HG03432 (cell line): ENCODE measurements around the gene CIDEC.
"Not testable (repeated sequence)": the region's sequence is repeated elsewhere in the genome, so short reads cannot be mapped to it uniquely, and the experiment has no call there.

Source experiments
- ATAC-seq: cut with Tn5 transposase; IDR thresholded peaks from one replicate; pipeline ENCODE4 v1.9.1; 2021; ENCODE audit warnings: mild to moderate bottlenecking, moderate library complexity; ENCODE audit not compliant: unreplicated experiment

CIDEC gene

DNA sequence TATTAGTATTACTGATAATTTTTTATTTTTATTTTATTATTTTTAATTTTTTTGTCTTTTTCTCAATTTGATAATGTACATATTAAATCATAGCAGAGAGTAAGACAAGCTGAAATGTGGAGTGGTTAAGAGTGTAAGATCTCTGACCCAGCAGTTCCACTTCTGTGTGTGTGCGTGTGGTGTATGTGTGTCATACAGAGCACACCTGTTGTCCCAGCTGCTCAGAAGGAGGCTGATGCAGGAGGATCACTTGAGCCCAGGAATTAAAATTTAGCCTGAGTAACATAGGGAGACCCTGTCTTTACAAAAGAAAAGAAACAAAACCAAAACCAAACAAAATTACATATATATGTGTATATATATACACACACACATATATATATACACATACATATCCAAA lies 1.4 kb upstream of the CIDEC start:
- ATAC-seq = no peak

DNA sequence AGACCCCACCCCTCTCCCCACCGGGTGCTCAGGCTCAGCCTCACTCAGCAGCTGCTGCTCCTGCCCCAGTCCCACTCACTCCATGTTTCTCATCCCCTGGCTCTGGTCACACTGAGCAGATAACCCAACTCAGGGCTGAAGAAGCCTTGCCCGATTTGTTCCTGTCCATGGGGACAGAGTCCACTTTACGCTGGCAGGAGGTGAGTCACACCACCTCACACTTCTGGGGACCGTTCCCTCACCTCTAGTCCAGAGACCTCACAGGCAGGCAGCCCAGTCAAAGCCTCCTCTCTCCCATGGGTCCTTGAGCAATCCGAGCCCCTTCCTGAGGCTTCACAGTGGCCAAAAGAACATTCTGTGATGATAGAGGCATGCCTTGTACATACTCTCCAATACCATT lies 1.4 kb downstream of the CIDEC start:
- no peak for ATAC-seq

DNA sequence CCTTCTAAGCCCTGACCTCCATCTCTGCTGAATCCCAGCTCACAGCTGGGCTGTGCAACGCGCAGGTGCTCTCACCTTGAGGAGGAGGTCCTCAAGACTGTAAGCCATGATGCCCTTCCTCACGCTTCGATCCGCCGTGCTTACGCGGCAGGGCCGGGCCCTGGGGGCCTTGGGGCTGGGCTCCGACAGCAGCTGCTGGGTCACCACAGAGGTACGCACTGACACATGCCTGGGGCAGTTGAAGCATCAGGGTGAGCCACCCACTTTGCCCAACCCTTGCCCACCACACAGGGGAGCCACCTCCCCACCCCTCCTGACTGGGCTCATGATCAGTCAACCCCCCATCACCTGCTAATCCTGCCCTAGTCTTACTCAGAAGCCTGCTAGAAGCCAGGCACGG lies 3.1 kb downstream of the CIDEC start:
- ATAC-seq = no peak

DNA sequence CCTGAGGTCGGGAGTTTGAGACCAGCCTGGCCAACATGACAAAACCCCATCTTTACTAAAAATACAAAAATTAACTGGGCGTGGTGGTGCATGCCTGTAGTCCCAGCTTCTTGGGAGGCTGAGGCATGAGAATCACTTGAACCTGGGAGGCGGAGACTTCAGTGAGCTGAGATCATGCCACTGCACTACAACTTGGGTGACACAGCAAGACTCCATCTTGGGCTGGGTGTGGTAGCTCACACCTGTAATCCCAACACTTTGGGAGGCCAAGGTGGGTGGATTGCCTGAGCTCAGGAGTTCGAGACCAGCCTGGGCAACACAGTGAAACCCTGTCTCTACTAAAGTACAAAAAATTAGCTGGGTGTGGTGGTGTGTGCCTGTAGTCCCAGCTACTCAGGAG lies 3.8 kb downstream of the CIDEC start:
- ATAC-seq = not testable (repeated sequence)

DNA sequence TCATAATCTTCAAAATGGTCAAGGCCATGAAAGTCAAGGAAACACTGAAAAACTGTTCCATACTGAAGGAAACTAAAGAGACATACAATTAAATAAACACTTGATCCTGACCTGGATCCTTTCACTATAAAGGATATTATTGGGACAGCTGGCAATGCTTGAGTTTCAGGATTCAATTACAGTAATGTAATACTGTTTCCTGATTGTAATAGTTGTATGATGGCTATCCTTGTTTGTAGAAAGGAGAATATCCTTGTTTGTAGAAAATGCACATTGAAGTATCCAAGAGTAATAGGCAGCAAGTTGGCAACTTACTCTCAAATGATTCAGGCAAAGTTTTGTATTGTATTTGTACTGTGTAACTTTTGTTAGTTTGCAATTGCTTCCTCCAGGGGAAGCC lies 4.6 kb downstream of the CIDEC start:
- no peak for ATAC-seq

DNA sequence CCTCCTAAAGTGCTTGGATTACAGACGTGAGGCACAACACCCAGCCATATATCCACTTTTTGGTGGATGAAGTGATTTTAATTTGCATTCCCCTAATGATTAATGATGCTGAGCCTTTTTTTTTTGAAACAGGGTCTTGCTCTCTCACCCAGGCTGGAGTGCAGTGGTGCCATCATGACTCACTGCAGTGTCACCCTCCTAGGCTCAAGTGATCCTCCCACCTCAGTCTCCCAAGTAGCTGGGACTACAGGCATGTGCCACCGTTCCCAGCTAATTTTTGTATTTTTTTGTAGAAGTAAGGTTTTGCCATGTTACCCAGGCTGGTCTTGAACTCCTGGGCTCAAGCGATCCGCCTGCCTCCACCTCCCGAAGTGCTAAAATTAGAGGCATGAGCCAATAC lies 8.0 kb downstream of the CIDEC start:
- not testable (repeated sequence) for ATAC-seq

DNA sequence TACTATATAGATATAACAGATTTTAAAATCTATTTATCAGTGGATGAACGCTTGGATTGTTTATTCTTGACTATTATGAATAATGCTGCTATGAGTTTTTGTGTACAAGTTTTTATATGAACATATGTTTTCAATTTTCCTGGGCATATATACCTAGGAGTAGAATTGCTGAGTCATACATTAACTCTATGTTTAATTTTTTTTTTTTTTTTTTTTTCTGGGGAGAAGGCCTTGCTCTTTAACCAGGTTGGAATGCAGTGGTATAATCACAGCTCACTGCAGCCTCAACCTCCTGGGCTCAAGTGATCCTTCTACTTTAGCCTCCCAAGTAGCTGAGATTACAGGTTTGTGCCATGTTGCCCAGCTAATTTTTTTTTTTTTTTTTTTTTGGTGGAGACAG lies 9.1 kb downstream of the CIDEC start:
- ATAC-seq = no peak

DNA sequence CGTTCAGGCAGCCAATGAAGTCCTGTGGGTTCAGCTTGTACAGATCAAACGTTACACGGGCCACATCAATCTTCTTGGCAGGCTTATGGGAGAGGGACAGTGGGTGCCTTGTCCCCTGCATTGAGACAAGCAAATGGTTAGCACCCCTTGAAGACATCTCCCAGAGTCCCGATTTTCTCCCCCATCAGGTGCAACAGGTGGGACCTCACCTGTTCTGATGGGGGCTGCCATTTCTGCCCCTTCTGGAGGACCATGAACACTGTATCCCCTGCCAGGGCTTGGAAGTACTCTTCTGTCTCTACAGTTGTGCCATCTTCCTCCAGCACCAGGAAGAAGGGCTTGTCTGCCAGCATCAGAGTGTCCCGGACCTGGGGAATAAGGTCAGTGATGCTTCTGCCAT lies 10.1 kb downstream of the CIDEC start:
- no peak for ATAC-seq

DNA sequence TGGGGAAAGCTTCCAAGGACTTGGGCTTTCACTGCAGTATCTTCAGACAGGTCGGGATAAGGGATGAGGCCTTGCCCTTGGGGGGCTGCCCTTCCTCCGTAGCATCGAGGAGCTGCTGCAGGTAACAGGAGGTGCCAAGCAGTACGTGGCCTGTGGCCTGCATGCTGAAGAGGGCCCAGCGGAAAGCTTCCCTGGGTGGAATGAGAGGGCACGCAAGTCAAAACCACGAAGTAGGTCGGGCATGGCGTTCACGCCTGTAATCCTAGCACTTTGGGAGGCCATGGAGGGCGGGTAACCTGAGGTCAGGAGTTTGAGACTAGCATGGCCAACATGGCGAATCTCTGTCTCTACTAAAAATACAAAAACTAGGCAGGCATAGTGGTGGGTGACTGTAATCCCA lies 12.9 kb downstream of the CIDEC start:
- no peak for ATAC-seq

DNA sequence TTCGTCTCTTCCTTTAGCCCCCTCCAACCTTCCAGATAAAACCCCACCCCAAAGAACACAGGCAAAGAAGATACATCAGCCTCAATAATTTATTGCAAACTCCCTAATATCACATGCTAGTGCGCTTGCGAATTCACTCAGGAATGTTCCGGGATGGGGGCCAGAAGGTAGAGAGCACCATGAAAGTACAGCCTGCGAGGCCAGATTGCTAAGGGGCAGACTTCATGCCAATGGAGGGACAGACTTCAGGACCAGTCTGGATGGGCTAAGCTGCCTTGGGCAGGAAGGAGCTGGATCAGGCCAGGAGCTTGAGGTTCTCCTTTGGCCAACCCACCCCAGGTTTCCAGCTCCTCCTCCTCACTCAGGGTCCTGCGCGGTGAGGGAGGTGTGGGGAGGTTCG lies 13.4 kb downstream of the CIDEC start:
- ATAC-seq = no peak

DNA sequence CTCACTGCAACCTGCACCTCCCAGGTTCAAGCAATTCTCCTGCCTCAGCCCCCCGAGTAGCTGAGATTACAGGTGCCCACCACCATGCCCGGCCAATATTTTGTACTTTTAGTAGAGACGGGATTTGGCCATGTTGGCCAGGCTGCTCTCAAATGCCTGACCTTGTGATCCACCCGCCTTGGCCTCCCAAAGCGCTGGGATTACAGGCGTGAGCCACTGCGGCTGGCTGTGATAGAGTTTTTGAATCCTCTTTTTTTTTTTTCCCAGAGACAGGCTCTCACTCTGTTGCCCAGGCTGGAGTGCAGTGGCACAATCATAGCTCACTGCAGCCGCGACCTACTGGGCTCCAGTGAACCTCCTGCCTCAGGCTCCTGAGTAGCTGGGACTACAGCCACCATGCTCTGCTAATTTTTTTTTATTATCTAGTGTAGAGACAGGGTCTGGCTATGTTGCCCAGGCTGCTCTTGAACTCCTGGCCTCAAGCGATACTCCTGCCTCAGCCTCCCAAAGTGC lies 14.9 kb downstream of the CIDEC start:
- not testable (repeated sequence) for ATAC-seq

DNA sequence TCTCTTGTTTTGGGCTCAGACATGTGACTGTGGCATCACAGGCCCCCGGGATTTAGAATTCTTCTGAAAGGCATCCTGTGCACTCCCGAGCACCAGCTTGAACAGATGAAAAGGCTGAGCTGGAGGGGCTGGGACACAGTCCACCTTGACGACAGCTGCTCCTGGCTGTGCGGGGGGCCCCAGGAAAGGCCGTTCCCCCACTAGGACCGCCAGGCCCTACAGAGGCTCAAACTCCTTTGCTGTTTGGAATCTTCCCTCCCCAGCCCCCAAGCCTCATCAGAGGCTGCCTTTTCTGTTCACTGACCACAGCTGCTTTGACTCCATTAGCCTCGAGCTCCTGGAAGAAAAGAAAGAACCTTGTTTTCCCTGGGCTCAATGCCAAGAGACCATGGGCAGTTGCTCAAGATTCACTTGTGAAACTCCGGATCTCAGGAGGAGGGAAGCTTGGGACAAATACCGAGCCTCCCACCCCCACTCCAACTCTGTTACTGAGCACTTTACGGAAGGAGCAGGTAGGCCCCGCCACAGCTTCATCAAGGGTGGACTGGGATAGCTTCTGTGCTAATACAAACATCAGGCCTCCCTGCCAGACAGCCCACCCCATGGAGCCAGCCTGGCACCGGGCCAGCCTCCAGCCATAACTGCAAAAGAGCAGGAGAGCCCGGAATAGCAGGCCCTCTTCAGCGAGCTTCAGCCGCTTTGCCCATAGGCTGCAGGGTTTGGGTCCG lies 15.7 kb downstream of the CIDEC start:
- ATAC-seq = no peak

DNA sequence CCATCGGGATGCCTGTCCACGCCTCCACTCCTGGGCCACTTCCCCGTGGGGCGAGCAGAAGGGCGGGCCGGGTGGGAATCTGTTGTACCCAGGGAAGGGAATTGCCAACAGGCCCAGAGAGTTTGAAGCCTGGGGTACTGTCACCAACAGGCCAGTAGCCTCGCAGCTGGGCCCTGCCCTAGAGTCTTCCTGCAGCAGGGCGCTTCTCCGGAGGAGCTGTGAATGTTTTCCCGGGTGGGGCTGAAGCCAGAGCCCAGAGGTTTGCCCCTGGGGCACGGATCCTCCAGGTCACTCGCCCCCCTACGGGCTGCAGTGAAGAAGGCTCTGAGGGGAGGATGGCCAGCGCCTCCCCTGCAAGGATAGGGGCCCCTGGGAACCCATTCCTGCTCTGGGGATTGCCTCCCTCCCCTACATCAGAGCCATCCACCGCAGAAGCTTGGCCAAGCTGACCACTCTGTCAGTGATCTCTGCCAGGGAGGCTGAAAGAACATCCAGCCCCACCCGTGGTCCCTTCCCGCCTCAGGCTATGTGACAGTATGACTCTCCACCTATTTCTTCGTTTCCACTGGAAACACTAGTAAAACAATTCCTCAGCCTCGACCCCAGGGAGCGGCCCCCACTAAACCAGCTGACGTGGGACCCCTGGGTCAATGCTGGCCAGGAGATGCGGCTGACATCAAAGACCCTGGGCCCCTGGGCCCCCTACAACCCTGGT lies 16.8 kb downstream of the CIDEC start:
- no peak for ATAC-seq

DNA sequence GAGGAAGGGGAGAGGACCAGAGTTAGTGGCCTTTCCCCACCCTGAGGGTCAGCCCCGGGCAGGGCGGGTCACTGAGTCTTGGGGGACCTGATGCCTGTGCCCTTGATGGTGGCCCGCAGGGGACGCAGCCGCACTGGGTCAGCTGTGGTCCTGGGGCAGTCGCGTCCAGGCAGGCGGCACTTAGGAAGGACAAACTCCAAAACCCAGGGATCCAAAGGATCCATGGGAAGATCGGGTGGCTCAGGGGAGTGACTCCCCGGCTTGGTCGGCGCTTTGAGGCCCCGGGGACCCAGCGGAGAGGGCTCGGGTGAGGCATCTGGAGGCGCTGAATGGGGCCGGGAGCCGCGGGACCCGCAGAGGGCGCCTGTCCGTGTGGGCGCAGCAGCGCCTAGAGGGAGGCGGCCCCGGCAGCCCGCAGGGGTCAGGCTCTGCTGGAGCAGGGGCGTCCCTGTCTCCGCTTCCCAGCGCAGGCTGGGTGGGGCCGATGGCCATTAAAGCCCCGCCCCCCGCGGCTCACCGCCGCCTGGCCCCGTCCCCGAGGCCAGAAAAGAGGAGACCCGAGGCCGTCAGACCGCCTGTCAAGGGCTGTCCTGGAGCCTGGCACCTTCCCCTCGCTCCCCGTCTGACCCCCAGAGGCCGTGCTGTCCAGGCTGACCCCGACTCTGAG lies 17.5 kb downstream of the CIDEC start:
- no peak for ATAC-seq

DNA sequence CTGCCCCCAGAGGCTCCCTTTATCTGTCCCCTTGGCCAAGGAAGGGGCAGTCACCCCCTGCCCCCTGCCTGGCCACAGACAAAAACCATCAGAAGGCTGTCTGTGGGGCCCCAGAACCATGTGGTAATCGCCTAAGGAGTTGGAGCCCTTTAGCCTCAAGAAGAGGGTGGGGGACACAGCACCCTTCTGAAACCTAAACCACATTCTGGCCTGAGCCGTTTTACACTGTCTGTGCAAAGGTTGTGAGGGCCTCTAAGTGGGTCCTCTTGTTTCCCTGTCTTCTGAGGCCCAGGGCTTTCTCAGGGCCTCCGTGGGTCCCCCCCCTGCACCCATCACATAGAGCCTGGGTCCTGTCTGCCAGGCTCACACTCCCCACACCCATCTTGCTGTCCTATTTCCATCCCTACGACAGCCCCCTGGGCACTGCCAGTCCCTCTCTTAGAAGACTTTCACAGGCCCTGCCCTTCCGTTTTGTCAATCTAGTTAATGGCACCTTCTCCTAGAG lies 18.4 kb downstream of the CIDEC start:
- no peak for ATAC-seq

DNA sequence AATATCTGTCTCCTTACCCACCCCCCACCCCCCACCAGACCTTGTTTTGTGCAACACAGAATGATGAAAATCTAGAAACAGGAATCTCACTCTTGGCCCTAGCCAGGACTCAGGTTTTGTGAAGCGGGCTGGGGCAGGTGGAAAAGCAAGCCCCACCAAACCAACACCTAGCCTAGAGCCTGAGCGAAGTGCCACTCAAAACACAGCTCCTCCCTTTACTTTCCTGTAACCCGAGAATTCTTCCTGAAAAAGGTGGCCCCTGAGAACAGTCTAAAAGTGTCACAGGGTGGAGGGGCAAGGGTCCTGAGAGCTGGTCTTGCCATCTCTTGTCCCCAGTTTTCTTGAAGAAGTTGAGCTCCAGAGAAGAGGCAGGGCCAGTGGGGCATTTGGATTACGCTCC lies 18.9 kb downstream of the CIDEC start:
- no peak for ATAC-seq

DNA sequence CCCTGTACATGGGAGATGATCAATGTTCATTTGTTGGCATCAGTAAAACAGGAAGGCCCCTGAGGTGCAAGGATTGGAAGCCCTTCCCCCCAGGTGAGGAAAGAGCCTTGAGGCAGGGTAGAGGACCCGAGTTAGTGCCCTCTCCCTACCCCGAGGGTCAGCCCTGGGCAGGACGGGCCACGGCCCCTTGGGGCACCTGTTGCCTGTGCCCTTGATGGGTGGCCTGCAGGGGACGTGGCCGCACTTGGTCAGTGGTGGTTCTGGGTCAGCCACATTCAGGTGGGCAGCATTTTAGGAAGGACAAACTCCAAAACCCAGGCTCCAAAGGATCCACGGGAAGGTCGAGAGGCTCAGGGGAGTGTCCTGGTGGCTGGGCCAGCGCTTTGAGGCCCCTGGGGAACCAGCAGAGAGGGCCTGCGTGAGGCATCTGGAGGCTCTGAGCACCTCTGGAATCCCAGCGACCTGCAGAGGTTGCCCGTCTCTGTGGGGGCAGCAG lies 20.5 kb downstream of the CIDEC start:
- ATAC-seq = no peak

DNA sequence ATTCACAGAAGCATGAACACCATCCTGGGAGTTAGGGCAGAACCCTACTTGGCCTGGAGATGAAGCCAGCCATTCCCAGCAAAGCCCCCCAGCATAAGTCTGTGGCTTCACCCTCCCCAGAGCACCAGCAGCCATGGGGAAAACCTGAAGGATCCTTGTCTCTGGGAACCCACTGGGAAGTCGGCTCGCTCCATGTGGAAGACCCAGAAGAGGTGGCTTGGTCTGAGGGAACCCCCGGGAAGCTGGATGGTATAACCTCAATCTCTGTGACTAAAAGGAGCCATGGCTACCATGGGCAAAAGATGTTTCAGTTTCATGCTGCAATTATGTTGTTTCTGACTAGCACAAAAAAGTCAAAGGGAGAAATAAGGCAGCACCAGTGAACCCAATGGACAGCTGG lies 24.5 kb downstream of the CIDEC start:
- no peak for ATAC-seq

DNA sequence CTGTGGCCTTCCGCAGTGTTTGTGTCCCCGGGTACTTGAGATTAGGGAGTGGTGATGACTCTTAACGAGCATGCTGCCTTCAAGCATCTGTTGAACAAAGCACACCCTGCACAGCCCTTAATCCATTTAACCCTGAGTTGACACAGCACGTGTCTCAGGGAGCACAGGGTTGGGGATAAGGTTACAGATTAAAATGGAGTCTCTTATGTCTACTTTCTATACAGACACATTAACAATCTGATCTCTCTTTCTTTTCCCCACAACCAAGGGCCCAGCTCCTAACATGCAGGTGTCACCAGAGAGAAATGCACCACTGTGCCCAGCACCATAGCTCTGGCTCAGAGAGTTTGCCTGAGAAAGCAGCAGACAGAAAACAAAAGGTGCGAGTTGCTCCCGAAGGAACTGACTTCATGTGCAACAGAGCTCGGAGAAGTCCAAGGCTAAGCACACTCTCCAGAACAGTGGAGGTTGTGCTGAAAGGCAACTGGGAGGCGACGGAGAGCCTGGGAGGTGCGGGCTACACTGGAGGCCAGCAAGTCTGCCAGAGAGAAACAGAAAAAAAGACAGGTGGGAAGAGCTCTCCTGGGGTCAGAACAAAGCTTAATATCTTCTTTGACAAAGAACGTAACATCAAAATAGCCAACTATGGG lies 25.6 kb downstream of the CIDEC start:
- not testable (repeated sequence) for ATAC-seq

DNA sequence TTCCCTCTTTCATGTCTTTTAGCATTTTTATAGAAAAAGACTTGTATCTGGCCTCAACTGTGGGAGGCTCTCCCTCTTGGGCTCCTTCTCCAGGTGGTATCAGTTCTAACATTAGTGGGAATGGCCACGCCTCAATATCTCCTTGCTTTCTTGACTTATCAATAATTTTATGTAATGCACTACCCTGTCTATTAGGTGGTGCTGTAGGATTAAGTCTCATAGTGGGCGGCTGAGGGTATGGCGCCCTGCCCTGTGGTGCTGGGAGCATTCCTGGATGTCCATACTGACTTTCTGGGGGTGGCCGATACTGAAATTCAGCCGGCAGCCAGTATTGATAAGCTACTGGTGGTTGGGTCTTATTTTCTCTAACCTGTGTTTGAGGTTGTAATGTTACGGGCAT lies 27.5 kb downstream of the CIDEC start:
- no peak for ATAC-seq

DNA sequence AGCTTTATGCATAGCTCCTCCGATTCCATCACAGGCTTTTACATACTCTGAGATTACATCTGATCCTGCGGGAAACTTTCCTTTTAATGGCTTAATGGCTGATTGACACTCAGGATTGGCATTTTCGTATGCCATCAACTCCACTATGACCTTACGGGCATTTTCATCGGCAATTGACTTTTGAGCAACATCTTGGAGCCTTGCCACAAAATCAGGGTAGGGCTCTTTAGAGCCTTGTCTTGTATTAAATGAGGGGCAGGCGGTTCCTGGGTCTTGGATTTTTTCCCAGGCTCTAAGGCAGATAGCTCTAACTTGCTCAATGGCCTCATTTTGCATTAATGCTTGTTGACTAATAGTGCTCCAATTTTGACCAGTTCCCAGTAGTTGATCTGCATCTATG lies 28.1 kb downstream of the CIDEC start:
- ATAC-seq = not testable (repeated sequence)
